HG03159 (cell line): ENCODE results near the gene C22orf31.
"Not testable (repeated sequence)": the region's sequence is repeated elsewhere in the genome, so short reads cannot be mapped to it uniquely, and the experiment has no call there.

Experiments used
- ATAC-seq: cut with Tn5 transposase; IDR thresholded peaks from one replicate; pipeline ENCODE4 v1.9.1; 2021; ENCODE audit warnings: mild to moderate bottlenecking, moderate library complexity; ENCODE audit not compliant: unreplicated experiment

Gene C22orf31

GRCh38 chr22:29061773-29062172, at the start of gene C22orf31:
C22orf31 (minus strand) TSS chr22:29061831; CDS start chr22:29061792, 39 bp downstream.
- no peak for ATAC-seq

GRCh38 chr22:29110946-29111345, 49.3 kb upstream of the C22orf31 start:
- ATAC-seq: no peak

GRCh38 chr22:29109822-29110221, 48.2 kb upstream of the C22orf31 start:
- no peak for ATAC-seq

GRCh38 chr22:29108137-29108536, 46.5 kb upstream of the C22orf31 start:
- no peak for ATAC-seq

DNA sequence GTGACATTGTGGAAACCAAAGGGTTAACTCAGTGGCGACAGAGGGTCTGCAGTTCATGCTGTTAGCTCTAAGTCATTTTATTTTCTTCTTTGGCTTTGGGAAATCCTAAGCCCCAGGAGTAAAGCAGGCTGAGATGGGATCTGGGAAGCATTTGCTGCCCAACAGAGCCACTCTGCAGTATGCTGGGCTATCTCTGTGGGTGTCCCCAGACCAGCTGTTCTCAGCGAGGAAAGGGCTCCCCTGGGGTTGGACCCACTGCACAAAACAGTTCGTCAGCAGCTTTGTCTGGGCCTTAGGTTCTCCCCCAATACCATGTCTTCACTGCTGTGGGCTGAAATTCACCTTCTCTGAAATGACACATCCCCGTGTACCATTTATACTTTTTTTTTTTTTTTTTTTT, 45.2 kb upstream of the C22orf31 start:
- ATAC-seq: no peak

GRCh38 chr22:29105468-29105867, 43.8 kb upstream of the C22orf31 start:
- ATAC-seq: no peak

GRCh38 chr22:29103121-29103520, 41.5 kb upstream of the C22orf31 start:
- no peak for ATAC-seq

DNA sequence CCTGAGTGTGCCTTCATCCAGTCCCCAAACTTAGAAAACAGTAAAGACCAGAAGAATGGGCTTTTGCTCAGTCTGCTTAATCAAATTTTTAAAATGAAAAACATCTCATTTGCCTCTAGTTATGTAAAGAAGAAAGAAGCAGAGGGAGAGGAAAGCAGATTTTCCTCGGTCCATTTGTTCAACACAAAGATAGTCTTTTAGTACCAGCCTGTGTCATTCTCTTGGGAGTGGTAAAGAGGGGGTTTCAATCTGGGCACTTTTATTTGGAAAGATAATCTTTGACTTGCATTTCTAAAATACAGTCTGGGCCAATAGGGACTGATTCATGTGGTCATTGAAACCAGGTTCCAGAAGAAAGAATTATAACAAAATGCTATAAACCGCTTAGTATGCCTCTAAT, 40.7 kb upstream of the C22orf31 start:
- ATAC-seq: no peak

DNA sequence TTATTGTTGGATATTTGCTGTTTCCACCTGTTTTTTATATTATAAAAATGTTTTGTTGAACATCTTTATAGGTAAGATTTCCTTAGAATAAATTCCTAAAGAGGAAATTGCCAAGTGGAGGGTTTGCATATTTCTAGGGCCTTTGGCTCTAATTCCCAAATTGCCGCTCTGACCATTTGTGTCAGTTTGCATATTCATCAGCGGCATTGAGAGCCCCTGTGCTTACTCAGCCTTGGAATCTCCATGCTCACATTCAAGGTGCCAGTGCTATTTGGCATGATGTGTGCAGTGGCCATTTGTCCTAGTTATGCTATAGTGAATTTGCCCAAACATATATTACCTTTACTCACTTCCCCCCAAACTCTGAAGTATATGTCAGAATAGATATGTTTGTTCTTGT, 36.7 kb upstream of the C22orf31 start:
- ATAC-seq: no peak

- no peak for ATAC-seq
These were observed 35.4 kb upstream of the C22orf31 start for GRCh38 chr22:29096736-29097669.

- ATAC-seq: no peak
These were observed 33.8 kb upstream of the C22orf31 start for GRCh38 chr22:29095459-29095858.

GRCh38 chr22:29093501-29094300, 32.1 kb upstream of the C22orf31 start:
- ATAC-seq: no peak

GRCh38 chr22:29093030-29093429, 31.4 kb upstream of the C22orf31 start:
- no peak for ATAC-seq

- no peak for ATAC-seq
These were observed 30.6 kb upstream of the C22orf31 start for GRCh38 chr22:29092243-29092642.

DNA sequence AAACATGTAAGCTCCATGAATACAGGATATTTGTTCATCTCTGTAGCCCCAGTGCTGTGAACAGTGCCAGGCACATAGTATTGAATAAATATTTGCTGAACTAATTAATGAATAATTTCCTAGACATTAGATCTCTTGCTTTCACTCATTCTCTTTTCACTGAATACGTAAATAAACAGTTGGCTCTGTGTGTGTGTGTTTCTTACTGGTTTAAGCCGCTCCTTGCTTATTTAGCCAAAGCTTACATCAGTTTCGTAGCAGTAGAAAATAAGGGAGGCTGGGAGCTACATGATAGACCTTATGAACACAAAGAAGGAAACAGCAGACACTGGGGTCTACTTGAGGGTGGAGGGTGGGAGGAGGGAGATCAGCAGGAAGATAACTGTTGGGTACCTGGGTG, 28.4 kb upstream of the C22orf31 start:
- ATAC-seq: no peak

- ATAC-seq: no peak
These were observed 27.9 kb upstream of the C22orf31 start for GRCh38 chr22:29089507-29089906.

DNA sequence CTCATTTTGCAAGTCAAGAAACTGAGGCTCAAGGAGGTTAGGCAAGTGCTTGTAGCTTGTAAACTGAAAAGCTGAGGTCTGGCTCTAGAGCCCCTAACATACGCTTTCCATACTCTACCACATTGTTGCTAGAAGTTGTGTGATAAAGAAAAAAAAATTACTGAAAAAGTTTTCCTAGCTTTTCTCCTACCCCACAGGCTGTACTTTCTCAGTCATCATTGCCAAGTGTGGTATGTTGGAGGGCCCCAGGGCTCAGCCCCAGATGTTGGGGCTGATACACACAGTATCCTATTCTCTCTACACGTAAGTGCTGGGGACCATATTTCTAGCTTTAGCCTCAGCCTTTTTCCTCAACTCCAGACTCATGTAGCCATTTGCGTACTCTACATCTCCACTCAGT, 27.2 kb upstream of the C22orf31 start:
- no peak for ATAC-seq

DNA sequence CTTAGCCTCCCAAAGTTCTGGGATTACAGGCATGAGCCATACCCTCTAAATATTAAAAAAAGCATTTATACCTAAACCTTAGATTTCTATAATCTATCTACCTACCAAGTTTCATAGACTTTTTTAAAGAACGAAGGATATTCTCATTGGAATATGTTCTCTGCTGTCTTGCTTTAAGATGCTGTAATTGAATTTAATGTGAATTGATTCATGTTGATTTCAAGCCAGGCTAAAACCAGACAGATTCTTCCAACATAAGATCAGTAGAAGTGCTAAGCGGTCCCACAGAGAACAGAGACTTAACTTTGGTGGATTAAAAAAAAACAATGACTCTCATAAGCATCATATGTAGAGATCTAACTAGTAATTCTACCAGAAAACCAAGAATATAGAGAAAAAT, 25.4 kb upstream of the C22orf31 start:
- ATAC-seq: no peak

DNA sequence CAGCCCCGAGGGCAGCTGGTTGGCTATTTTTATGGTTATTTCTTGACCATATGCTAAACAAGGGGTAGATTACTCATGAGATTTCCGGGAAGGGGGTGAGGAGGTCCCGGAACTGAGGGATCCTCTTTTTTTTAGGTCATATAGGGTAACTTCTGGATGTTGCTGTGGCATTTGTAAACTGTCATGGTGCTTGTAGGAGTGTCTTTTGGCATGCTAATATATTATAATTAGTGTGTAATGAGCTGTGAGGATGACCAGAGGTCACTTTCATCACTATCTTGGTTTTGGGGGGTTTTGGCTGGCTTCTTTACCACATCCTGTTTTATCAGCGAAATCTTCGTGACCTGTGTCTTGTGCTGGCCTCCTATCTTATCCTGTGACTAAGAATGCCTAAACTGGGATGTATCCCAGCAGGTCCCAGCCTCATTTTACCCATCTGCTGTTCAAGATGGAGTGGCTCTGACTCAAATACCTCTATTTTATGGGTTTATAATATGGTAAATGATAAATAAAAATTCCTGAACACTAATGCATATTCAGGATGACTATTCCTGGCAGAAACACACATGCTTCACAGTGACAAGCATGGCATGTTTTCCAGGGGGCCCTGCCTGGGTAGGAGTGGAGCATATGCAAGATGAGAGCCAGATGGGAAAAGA, 22.4 kb upstream of the C22orf31 start:
- ATAC-seq: no peak

GRCh38 chr22:29083576-29083932, 21.9 kb upstream of the C22orf31 start:
- ATAC-seq: not testable (repeated sequence)

- ATAC-seq: no peak
These were observed 21.4 kb upstream of the C22orf31 start for GRCh38 chr22:29082826-29083545.
